Erythroblast (primary cell): ENCODE results near the gene LRIG1.

Source experiments
- GATA1 ChIP-seq: IDR thresholded peaks from 2 replicates; pipeline ENCODE4 v1.6.1; 2011; ENCODE audit warnings: low read depth, mild to moderate bottlenecking, control low read depth, low read length, moderate library complexity
- POLR2A ChIP-seq: IDR thresholded peaks from 2 replicates; pipeline ENCODE4 v1.6.1; 2011; ENCODE audit warnings: mild to moderate bottlenecking, low read length

GRCh38 chr3:66506154-66506553 lies 5.3 kb upstream of the LRIG1 start:
- TF ChIP-seq POLR2A (no peak), GATA1 (no peak)
